Ishikawa (cell line): ENCODE data around the gene POLR3E.
A peak's percentile ranks its signal among the peaks of the same experiment; 100 is the strongest.

Source experiments
- CEBPB ChIP-seq: IDR thresholded peaks from 2 replicates; pipeline ENCODE4 v1.6.1; 2012
- CREB1 ChIP-seq: IDR thresholded peaks from 2 replicates; pipeline ENCODE4 v1.6.1; 2012; ENCODE audit warnings: low read depth
- EGR1 ChIP-seq: IDR thresholded peaks from 2 replicates; pipeline ENCODE4 v1.6.1; 2012
- EP300 ChIP-seq: IDR thresholded peaks from 2 replicates; pipeline ENCODE4 v1.6.1; 2012; ENCODE audit warnings: borderline replicate concordance
- FOXM1 ChIP-seq: IDR thresholded peaks from 2 replicates; pipeline ENCODE4 v1.6.1; 2012; ENCODE audit warnings: low read depth, borderline replicate concordance
- NFIC ChIP-seq: IDR thresholded peaks from 2 replicates; pipeline ENCODE4 v1.6.1; 2012
- RAD21 ChIP-seq: IDR thresholded peaks from 2 replicates; pipeline ENCODE4 v1.6.1; 2012; ENCODE audit warnings: low read depth
- REST ChIP-seq: IDR thresholded peaks from 2 replicates; pipeline ENCODE4 v1.6.1; 2012; ENCODE audit warnings: low read depth, mild to moderate bottlenecking
- TAF1 ChIP-seq: IDR thresholded peaks from 2 replicates; pipeline ENCODE4 v1.6.1; 2012; ENCODE audit warnings: low read depth, mild to moderate bottlenecking
- TCF12 ChIP-seq: IDR thresholded peaks from 2 replicates; pipeline ENCODE4 v1.6.1; 2012; ENCODE audit warnings: low read depth
- TEAD4 ChIP-seq: IDR thresholded peaks from 2 replicates; pipeline ENCODE4 v1.6.1; 2012
- YY1 ChIP-seq: IDR thresholded peaks from 2 replicates; pipeline ENCODE4 v1.6.1; 2012; ENCODE audit warnings: low read depth
- ZBTB7A ChIP-seq: IDR thresholded peaks from 2 replicates; pipeline ENCODE4 v1.6.1; 2012; ENCODE audit warnings: low read depth
- TF ChIP-seq, protein P1 (sequence below): IDR thresholded peaks from 2 replicates; pipeline ENCODE4 v1.6.1; 2012
- TF ChIP-seq, protein P2 (sequence below): IDR thresholded peaks from 2 replicates; pipeline ENCODE4 v1.6.1; 2012

POLR3E gene

DNA sequence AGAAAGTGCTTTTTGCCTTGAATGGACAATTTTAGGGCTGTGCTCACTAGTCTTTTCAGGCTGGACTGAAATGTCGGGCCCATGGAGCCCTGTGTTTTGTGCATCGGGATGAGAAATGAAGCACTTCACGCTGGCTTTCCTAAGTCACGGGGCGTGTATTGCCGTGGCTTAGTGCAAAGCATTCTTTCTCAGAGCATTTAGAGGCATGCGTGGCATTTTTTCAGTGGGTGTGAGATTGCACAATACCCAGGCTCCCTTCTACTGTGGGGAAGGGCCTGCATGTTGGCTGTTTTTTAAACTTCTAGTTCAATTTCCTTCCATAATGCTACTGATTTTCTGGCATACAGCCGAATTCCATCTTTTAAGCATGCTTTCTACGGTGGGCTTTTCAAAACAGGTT is 12.6 kb upstream of the POLR3E start:
- peak; percentile 71 for TF ChIP-seq CEBPB
- TF ChIP-seq TCF12: no peak
- no peak for TF ChIP-seq NFIC

DNA sequence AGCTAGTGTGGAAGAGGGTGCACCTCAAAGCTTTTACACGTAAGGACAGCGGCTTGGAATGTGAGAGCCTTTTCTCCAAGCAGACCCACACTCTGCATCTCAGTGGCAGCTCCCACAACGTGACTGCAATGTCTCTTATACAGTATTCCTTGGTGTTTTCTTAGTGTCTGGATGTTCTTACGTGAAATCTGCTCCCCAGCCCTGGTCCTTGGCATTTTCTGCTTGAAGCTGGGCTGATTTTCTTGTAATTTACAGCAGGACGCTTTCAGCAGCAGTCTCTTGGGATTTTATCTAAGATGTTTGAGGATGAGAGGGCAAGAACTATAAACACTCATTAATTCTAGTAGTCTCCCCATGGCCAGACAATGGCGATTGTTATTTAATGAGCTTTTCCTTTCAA is 12.1 kb upstream of the POLR3E start:
- TF ChIP-seq YY1: no peak
- no peak for TF ChIP-seq FOXM1
- no peak for TF ChIP-seq CREB1
- TF ChIP-seq EP300: no peak

GRCh38 chr16:22291020-22291419 is 6.2 kb upstream of the POLR3E start:
- TF ChIP-seq CEBPB (no peak), TEAD4 (no peak), RAD21 (no peak), ZBTB7A (no peak), CREB1 (no peak), EP300 (no peak), REST (no peak), TCF12 (no peak), FOXM1 (no peak), EGR1 (no peak), YY1 (no peak), NFIC (no peak), TAF1 (no peak)
- TF ChIP-seq, protein P1, sequence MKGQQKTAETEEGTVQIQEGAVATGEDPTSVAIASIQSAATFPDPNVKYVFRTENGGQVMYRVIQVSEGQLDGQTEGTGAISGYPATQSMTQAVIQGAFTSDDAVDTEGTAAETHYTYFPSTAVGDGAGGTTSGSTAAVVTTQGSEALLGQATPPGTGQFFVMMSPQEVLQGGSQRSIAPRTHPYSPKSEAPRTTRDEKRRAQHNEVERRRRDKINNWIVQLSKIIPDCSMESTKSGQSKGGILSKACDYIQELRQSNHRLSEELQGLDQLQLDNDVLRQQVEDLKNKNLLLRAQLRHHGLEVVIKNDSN: no peak
- TF ChIP-seq, protein P2, sequence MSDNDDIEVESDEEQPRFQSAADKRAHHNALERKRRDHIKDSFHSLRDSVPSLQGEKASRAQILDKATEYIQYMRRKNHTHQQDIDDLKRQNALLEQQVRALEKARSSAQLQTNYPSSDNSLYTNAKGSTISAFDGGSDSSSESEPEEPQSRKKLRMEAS: no peak

DNA sequence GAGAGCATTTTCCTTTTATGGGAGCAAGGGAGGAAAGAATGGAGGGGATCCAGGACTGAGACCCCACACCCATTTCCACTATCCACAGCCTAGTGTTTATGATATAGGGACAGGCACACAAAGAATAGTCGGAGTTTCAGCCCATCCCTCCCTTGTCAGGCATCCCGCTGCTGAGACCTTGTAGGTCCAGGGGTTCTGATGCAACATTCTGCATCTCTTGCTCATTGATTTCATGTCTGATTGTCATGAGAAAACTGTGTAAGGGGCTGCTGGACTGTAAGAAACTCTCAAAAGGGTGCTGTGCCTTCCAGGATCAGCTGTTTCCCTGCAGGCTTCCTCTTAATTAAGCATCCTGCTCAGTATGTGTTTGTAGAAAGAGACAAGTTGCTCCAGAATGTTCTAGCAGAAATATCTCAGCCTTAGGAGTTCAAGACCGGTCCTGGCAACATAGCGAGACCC is 5.3 kb upstream of the POLR3E start:
- TF ChIP-seq NFIC (no peak), REST (no peak), FOXM1 (no peak), EGR1 (no peak), RAD21 (no peak), TCF12 (no peak), ZBTB7A (no peak), CREB1 (no peak), TAF1 (no peak), YY1 (no peak), EP300 (no peak), TEAD4 (no peak), CEBPB (no peak)
- TF ChIP-seq, protein P2: no peak
- TF ChIP-seq, protein P1: no peak

DNA sequence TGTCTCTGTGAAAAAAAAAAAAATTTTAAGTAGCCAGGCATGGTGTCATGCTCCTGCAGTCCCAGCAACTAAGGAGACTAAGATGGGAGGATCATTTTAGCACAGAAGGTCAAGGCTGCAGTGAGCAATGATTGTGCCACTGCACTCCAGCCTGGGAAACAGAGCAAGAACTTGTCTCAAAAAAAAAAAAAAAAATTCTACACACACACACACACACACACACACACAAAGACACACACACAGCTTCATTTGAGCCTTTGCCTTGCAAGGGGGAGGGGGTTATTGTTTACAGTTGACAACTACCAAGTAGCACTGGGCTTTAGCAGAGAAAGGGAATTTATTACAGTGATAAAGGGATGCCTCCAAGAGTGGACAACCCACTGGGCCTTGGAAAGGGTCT is 4.9 kb upstream of the POLR3E start:
- TF ChIP-seq RAD21 (no peak), CEBPB (no peak), REST (no peak), ZBTB7A (no peak)
